RWPE2 (cell line): ENCODE results near the gene TJAP1.

Source experiments
- ATAC-seq: fragments of 200-7000 bp; cut with Tn5 transposase; 3 replicates; pipeline ENCODE4 v1.9.1; 2021; ENCODE audit warnings: low read depth
- DNase-seq: peaks from one replicate; pipeline ENCODE4 v3.0.0-alpha.2; 2020; ENCODE audit warnings: low spot score
- H3K27ac ChIP-seq: fragments of 450-650 bp; 2 replicates; pipeline ENCODE4 v1.5.1; 2017; ENCODE audit warnings: mild to moderate bottlenecking; ENCODE audit not compliant: poor library complexity, severe bottlenecking
- H3K27me3 ChIP-seq: fragments of 250-450 bp; sonication (Bioruptor Pico); 2 replicates; pipeline ENCODE4 v1.5.1; 2021; ENCODE audit warnings: mild to moderate bottlenecking, moderate library complexity; ENCODE audit not compliant: insufficient read depth, poor library complexity, severe bottlenecking
- H3K36me3 ChIP-seq: fragments of 250-450 bp; sonication (Bioruptor Pico); 2 replicates; pipeline ENCODE4 v1.5.1; 2020; ENCODE audit warnings: low read depth, mild to moderate bottlenecking, moderate library complexity
- H3K4me1 ChIP-seq: fragments of 250-450 bp; sonication (Bioruptor Pico); 2 replicates; pipeline ENCODE4 v1.5.1; 2021; ENCODE audit warnings: mild to moderate bottlenecking, moderate library complexity; ENCODE audit not compliant: insufficient read depth, poor library complexity, severe bottlenecking
- H3K4me3 ChIP-seq: fragments of 250-450 bp; sonication (Bioruptor Pico); 2 replicates; pipeline ENCODE4 v1.5.1; 2021; ENCODE audit warnings: mild to moderate bottlenecking, moderate library complexity; ENCODE audit not compliant: severe bottlenecking
- H3K9me3 ChIP-seq: fragments of 250-450 bp; sonication (Bioruptor Pico); 2 replicates; pipeline ENCODE4 v1.5.1; 2021; ENCODE audit warnings: mild to moderate bottlenecking, moderate library complexity; ENCODE audit not compliant: severe bottlenecking
- CTCF ChIP-seq: fragments of 450-650 bp; IDR thresholded peaks from one replicate; pipeline ENCODE4 v1.5.1; 2017; ENCODE audit warnings: mild to moderate bottlenecking, moderate library complexity; ENCODE audit not compliant: poor library complexity, severe bottlenecking

Gene TJAP1

GRCh38 chr6:43468240-43468639, 9.1 kb upstream of the TJAP1 start:
- TF ChIP-seq CTCF, result no peak
- peaks cover 3% of the 10 kb centered on the region for H3K4me1 ChIP-seq
- no peak overlapping the region for H3K4me3 ChIP-seq
- ATAC-seq (no peak), DNase-seq (no peak)
- no peaks in the 10 kb centered on the region for H3K9me3 ChIP-seq
- H3K27me3 ChIP-seq, result no peaks in the 10 kb centered on the region
- no peaks in the 10 kb centered on the region for H3K36me3 ChIP-seq
- H3K27ac ChIP-seq, result no peak overlapping the region

GRCh38 chr6:43468748-43469681, 8.4 kb upstream of the TJAP1 start:
- ATAC-seq (0 out of 3 replicates have a peak, but pooled peaks have one; percentile 36), DNase-seq (no peak)
- Histone ChIP-seq H3K4me3 (no peak overlapping the region), H3K27ac (no peak overlapping the region), H3K36me3 (no peaks in the 10 kb centered on the region), H3K9me3 (no peaks in the 10 kb centered on the region), H3K27me3 (no peaks in the 10 kb centered on the region), H3K4me1 (peaks cover 3% of the 10 kb centered on the region)
- no peak for TF ChIP-seq CTCF

GRCh38 chr6:43469947-43470346, 7.4 kb upstream of the TJAP1 start:
- Histone ChIP-seq H3K27me3 (no peaks in the 10 kb centered on the region), H3K4me1 (peaks cover 3% of the 10 kb centered on the region), H3K9me3 (no peaks in the 10 kb centered on the region), H3K27ac (no peak overlapping the region), H3K4me3 (no peak overlapping the region), H3K36me3 (no peaks in the 10 kb centered on the region)
- no peak for TF ChIP-seq CTCF
- ATAC-seq, result no peak
- no peak for DNase-seq

GRCh38 chr6:43471399-43471798, 6.0 kb upstream of the TJAP1 start:
- TF ChIP-seq CTCF, result no peak
- peaks cover 3% of the 10 kb centered on the region for H3K4me1 ChIP-seq
- H3K36me3 ChIP-seq, result no peaks in the 10 kb centered on the region
- H3K9me3 ChIP-seq, result no peaks in the 10 kb centered on the region
- ATAC-seq (no peak), DNase-seq (no peak)
- no peak overlapping the region for H3K4me3 ChIP-seq
- H3K27ac ChIP-seq, result no peak overlapping the region
- no peaks in the 10 kb centered on the region for H3K27me3 ChIP-seq

- H3K4me3 ChIP-seq, result no peak overlapping the region
- no peaks in the 10 kb centered on the region for H3K27me3 ChIP-seq
- TF ChIP-seq CTCF, result no peak
- no peaks in the 10 kb centered on the region for H3K36me3 ChIP-seq
- ATAC-seq (no peak), DNase-seq (no peak)
- H3K9me3 ChIP-seq, result no peaks in the 10 kb centered on the region
- no peak overlapping the region for H3K27ac ChIP-seq
- H3K4me1 ChIP-seq, result peaks cover 3% of the 10 kb centered on the region
Observed at GRCh38 chr6:43472515-43472914, 4.9 kb upstream of the TJAP1 start.
